Activated CD4-positive, alpha-beta T cell treated with anti-CD3 and anti-CD28 coated beads, Interleukin-2, amount 50 U/mL, for 48 hours (primary cell): ENCODE measurements around the gene CLEC18C.
"Not testable (repeated sequence)": the region's sequence is repeated elsewhere in the genome, so short reads cannot be mapped to it uniquely, and the experiment has no call there.

Experiments used
- DNase-seq, 2 experiments: peaks; one replicate each; pipeline ENCODE4 v3.0.0-alpha.2; 2020

Gene CLEC18C

GRCh38 chr16:70218586-70218985 is 45.0 kb downstream of the CLEC18C start:
- DNase-seq = not testable (repeated sequence)

DNA sequence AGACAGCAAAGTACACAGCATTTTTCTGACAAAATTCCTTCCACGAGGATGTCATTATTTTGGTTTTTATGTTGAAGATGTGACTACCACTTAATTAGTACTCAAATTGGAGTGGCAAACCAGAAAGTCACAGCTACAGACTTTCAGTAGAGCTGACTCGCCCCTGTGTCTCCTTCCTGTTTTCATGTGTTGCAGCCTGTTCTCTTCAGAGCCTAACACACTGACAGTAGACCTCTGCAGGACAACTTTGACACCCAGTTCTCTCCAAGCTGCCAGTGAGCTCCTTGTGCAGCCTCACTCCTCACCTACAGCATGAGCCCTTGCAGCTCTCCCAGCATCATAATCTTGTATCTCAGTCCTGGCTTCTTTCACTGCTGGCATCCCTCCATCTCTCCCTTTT is 49.0 kb downstream of the CLEC18C start:
- peak in 1 of 2 experiments; percentile 4 for DNase-seq

DNA sequence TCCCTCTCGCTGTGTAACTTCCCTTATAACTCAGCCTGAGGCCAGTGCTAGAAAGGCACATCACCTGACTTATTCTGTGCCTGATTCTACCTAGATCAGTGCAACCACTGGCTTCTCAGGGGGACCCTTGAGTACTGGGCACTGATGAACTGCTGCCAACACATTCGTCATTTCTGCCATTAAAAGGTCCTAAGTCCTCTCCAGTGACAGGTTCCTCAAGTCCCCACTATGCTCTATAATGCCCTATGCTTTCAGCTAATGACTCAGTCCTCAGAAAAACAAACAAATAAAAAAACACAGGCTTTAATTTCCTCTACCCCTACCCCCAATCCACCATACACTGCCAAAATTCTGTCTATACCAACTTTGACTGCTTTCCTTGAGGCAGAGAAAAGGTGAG is 49.6 kb downstream of the CLEC18C start:
- not testable (repeated sequence) for DNase-seq

DNA sequence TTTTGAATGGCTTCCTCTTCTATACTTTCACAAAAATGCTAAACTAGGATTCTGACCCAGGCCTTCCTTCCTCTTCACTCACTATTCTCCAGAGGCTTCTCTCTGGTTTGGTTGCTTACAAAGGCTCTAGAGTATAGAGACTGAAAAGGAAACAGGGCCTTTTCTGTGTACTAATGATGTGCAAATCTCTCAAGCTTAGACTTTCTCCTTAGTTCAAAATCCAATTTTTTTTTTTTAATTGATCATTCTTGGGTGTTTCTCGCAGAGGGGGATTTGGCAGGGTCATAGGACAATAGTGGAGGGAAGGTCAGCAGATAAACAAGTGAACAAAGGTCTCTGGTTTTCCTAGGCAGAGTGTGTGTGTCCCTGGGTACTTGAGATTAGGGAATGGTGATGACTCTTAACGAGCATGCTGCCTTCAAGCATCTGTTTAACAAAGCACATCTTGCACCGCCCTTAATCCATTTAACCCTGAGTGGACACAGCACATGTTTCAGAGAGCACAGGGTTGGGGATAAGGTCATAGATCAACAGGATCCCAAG is 50.5 kb downstream of the CLEC18C start:
- not testable (repeated sequence) for DNase-seq

- DNase-seq = not testable (repeated sequence)
Observed at GRCh38 chr16:70224645-70225044, 51.1 kb downstream of the CLEC18C start.

DNA sequence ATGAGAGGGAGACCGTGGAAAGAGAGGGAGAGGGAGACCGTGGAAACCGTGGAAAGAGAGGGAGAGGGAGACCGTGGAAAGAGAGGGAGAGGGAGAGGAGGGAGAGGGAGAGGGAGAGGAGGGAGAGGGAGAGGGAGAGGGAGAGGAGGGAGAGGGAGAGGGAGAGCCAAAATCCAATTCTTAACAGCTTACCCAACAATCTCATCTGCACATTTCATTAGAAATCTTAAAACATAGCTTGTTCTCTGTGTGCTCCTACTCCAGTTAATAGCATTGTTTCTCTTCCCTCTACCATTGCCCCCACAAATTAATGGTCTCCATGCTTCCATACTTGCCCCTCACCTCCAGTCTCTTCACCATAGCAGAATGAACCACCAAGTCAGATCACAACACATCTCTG is 51.8 kb downstream of the CLEC18C start:
- not testable (repeated sequence) for DNase-seq

DNA sequence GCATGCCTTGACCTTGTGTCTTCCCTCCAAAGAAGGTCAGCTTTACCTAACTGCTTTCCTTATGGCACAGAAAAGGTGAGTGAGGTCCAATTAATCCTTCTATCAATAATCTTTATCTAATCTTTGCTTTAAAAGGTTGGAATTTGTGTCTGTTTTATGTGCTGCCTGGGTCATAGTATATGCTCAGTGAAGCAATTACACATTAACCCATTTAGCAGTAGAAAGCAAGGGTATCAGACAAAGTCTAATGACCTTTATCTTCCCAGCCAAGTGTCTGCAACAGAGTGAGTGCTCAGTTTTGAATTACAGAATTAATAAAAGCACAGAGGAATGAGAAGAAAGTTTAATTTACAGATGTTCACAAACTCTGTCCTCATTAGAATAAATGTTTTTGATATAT is 52.4 kb downstream of the CLEC18C start:
- DNase-seq = not testable (repeated sequence)

DNA sequence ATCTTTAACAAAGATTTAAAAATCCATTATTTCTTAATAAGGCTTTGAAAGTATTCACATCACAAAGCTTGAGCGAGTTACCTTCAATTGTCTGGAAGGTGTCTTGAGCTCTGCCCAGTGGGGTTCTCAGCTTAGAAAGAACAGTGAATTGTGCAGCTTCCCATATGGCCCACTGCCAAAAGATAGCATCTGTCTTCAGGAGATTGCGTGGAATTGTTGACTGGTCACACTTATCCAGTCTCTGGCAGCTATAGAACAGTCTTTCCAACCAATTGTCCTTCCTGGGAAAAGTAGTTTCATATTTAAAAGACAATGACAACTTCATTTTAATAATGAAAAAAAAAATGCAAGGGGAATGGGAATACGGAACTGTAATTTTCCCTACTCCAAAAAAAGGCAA is 58.2 kb downstream of the CLEC18C start:
- DNase-seq = not testable (repeated sequence)
